SK-N-SH (cell line): ENCODE data around the gene ZHX3. TPM values are rescaled to one million over a fixed set of nuclear protein-coding genes. Genes with fewer than 3 reads are reported as not detected.

Experiments used
- CTCF ChIA-PET: fragments of 300-600, 350-600 bp; formaldehyde crosslinking; extraction: SDS; loops from one replicate; lab custom pipeline; 2021; lab: Yijun Ruan, JAX
- POLR2A ChIA-PET: fragments of 350-600 bp; sonication (Branson Sonifier 250); formaldehyde crosslinking; extraction: SDS; loops from one replicate; lab custom pipeline; 2020; ENCODE audit warnings: antibody characterized with exemption, inconsistent platforms; lab: Yijun Ruan, JAX
- DNase-seq: peaks from one replicate; pipeline ENCODE4 v3.0.0; 2012
- H2AFZ ChIP-seq: fragments of 200-600 bp; sonication (generic); 2 replicates; pipeline ENCODE4 v1.8.1; 2016; ENCODE audit warnings: antibody characterized with exemption, mild to moderate bottlenecking, low read depth
- H3F3A ChIP-seq: fragments of 200-600 bp; sonication (generic); replicated peaks from 2 replicates; pipeline ENCODE3; 2016; ENCODE audit warnings: antibody characterized with exemption, mild to moderate bottlenecking; ENCODE audit not compliant: insufficient read depth
- H3K27ac ChIP-seq, 2 experiments: fragments of 200-500 bp in 1 of 2; fragments of 200-600 bp in 1 of 2; sonication (Bioruptor generic) in 1 of 2; sonication (generic), shearing (Covaris generic) in 1 of 2; 2 replicates each; pipeline versions ENCODE4 v1.5.1 to v1.6.1; 2014 to 2016; ENCODE audit warnings: low read depth in 2 of 2, inconsistent platforms in 1 of 2, low read length in 1 of 2, mild to moderate bottlenecking in 1 of 2, mixed read lengths in 1 of 2
- H3K27me3 ChIP-seq: fragments of 200-600 bp; sonication (generic), shearing (Covaris generic); 2 replicates; pipeline ENCODE4 v1.6.1; 2016; ENCODE audit warnings: mixed run types; ENCODE audit not compliant: insufficient read depth
- H3K36me3 ChIP-seq, 2 experiments: fragments of 200-500 bp in 1 of 2; fragments of 200-600 bp in 1 of 2; sonication (Bioruptor generic) in 1 of 2; sonication (generic) in 1 of 2; replicated peaks in 1 of 2; 2 replicates each; pipeline versions ENCODE3 to v1.5.1; 2014 to 2016; ENCODE audit warnings: low read length in 1 of 2, mild to moderate bottlenecking in 1 of 2; ENCODE audit not compliant: insufficient read depth in 2 of 2, control insufficient read depth in 1 of 2
- H3K4me1 ChIP-seq, 2 experiments: fragments of 200-500 bp in 1 of 2; fragments of 200-600 bp in 1 of 2; sonication (Bioruptor generic) in 1 of 2; sonication (generic), shearing (Covaris generic) in 1 of 2; 2 replicates each; pipeline versions ENCODE4 v1.5.1 to v1.6.1; 2014 to 2016; ENCODE audit warnings: low read depth in 1 of 2, low read length in 1 of 2, mixed run types in 1 of 2; ENCODE audit not compliant: insufficient read depth in 2 of 2, control insufficient read depth in 1 of 2
- H3K4me2 ChIP-seq: fragments of 200-600 bp; sonication (generic), shearing (Covaris generic); 2 replicates; pipeline ENCODE4 v1.6.1; 2017; ENCODE audit warnings: mixed run types
- H3K4me3 ChIP-seq, 2 experiments: fragments of 200-500 bp in 1 of 2; fragments of 200-600 bp in 1 of 2; sonication (Bioruptor generic) in 1 of 2; sonication (generic), shearing (Covaris generic) in 1 of 2; 2 replicates each; pipeline versions ENCODE4 v1.5.1 to v1.8.1; 2014 to 2016; ENCODE audit warnings: low read depth in 2 of 2, inconsistent platforms in 1 of 2, low read length in 1 of 2, mild to moderate bottlenecking in 1 of 2, mixed read lengths in 1 of 2, moderate library complexity in 1 of 2
- H3K79me2 ChIP-seq: fragments of 200-600 bp; sonication (generic); 2 replicates; pipeline ENCODE4 v1.8.1; 2017; ENCODE audit warnings: mild to moderate bottlenecking; ENCODE audit not compliant: insufficient read depth
- H3K9ac ChIP-seq: fragments of 200-600 bp; sonication (generic); 2 replicates; pipeline ENCODE4 v1.6.1; 2017; ENCODE audit warnings: mixed run types
- H3K9me2 ChIP-seq: fragments of 200-600 bp; sonication (generic); 2 replicates; pipeline ENCODE4 v1.6.1; 2017; ENCODE audit warnings: mixed run types
- H3K9me3 ChIP-seq: fragments of 200-600 bp; sonication (generic); 2 replicates; pipeline ENCODE4 v1.6.1; 2017; ENCODE audit warnings: mixed run types, mild to moderate bottlenecking, moderate library complexity
- H4K20me1 ChIP-seq: fragments of 200-600 bp; sonication (generic); 2 replicates; pipeline ENCODE4 v1.6.1; 2017; ENCODE audit warnings: mild to moderate bottlenecking, mixed run types; ENCODE audit not compliant: insufficient read depth
- EZH2phosphoT487 ChIP-seq: fragments of 200-600 bp; sonication (generic); IDR thresholded peaks from 2 replicates; pipeline ENCODE4 v1.6.1; 2017; ENCODE audit warnings: low read depth, mixed run types, mild to moderate bottlenecking, antibody characterized with exemption, moderate library complexity, borderline replicate concordance
- FOXM1 ChIP-seq: IDR thresholded peaks from 2 replicates; pipeline ENCODE4 v1.4.0; 2012; ENCODE audit warnings: low read depth, mild to moderate bottlenecking
- GATA2 ChIP-seq: sonication (generic); formaldehyde crosslinking; IDR thresholded peaks from 2 replicates; pipeline ENCODE4 v1.5.0; 2020; ENCODE audit warnings: mild to moderate bottlenecking, missing genetic modification reagents
- JUND ChIP-seq: IDR thresholded peaks from 2 replicates; pipeline ENCODE4 v1.4.0; 2012
- MXI1 ChIP-seq: IDR thresholded peaks from 2 replicates; pipeline ENCODE4 v1.6.1; 2012; ENCODE audit warnings: mild to moderate bottlenecking, low read depth, low read length, improper control_type of control experiment
- NFIC ChIP-seq: IDR thresholded peaks from 2 replicates; pipeline ENCODE4 v1.4.0; 2012; ENCODE audit warnings: borderline replicate concordance
- RAD21 ChIP-seq: IDR thresholded peaks from 2 replicates; pipeline ENCODE4 v1.6.1; 2012; ENCODE audit warnings: mild to moderate bottlenecking, low read length
- REST ChIP-seq: IDR thresholded peaks from 2 replicates; pipeline ENCODE4 v1.6.1; 2012; ENCODE audit warnings: mild to moderate bottlenecking, low read depth, low read length, moderate library complexity
- SMC3 ChIP-seq: IDR thresholded peaks from 2 replicates; pipeline ENCODE4 v1.6.1; 2012; ENCODE audit warnings: low read depth, low read length, improper control_type of control experiment
- TCF12 ChIP-seq: IDR thresholded peaks from 2 replicates; pipeline ENCODE4 v1.4.0; 2012
- TEAD4 ChIP-seq: IDR thresholded peaks from 2 replicates; pipeline ENCODE4 v1.4.0; 2012; ENCODE audit warnings: mild to moderate bottlenecking, borderline replicate concordance; ENCODE audit not compliant: insufficient read depth
- USF2 ChIP-seq: fragments of 150-350 bp; IDR thresholded peaks from 2 replicates; pipeline ENCODE4 v1.6.1; 2017; ENCODE audit warnings: antibody characterized with exemption, low read length, low read depth, borderline replicate concordance
- WGBS: methylation state at CpG from one replicate; pipeline ENCODE4 v1.1.6; 2017; ENCODE audit warnings: low lambda C conversion rate; 5-methylcytosine and 5-hydroxymethylcytosine counted together
- polyA plus RNA-seq, 3 experiments: library from polyadenylated mRNA; depleted of rRNA; stranded (reverse); fragments of >200 nt; gene quantifications; 2 replicates each; pipeline ENCODE4 v1.2.3, GENCODE V29; 2012
- TF ChIP-seq, protein P1 (sequence below): fragments of 200-600 bp; sonication (generic); IDR thresholded peaks from 2 replicates; pipeline ENCODE4 v1.6.1; 2017; ENCODE audit warnings: antibody characterized with exemption, mild to moderate bottlenecking, moderate library complexity

ZHX3 gene
- polyA plus RNA-seq, 1 of the 3 experiments (the other 2 are of a cell fraction), result 6.0 TPM

- H3K36me3 ChIP-seq, result peaks cover 42 to 94% of the 10 kb centered on the region in 2 experiments
- no peak overlapping the region for H3K4me2 ChIP-seq
- no peak overlapping the region for H3K27ac ChIP-seq
- no peak for DNase-seq
- CTCF ChIA-PET, result interaction anchor here (0.8 to 7.6 kb wide), 7 partner anchors 12 to 199 kb away, joined by 3 to 112 read pairs (median 4); partner anchors contain the start of gene LPIN3
- TF ChIP-seq JUND (no peak), USF2 (no peak), FOXM1 (no peak), NFIC (no peak), GATA2 (CRISPR knock-in tag) (no peak), SMC3 (no peak), EZH2phosphoT487 (no peak), RAD21 (no peak), TEAD4 (no peak), TCF12 (no peak), MXI1 (no peak)
- H3K9ac ChIP-seq, result no peak overlapping the region
- no peaks in the 10 kb centered on the region for H3K4me1 ChIP-seq
- WGBS, result 95% methylated on average over 8 of the region's 11 CpGs
- no peak overlapping the region for H3K4me3 ChIP-seq
- no peaks in the 10 kb centered on the region for H3K27me3 ChIP-seq
- H3F3A ChIP-seq, result peaks cover 6% of the 10 kb centered on the region
- peaks cover 5% of the 10 kb centered on the region; the same call in 1 of the 2 replicates for H4K20me1 ChIP-seq
- no peaks in the 10 kb centered on the region for H3K9me2 ChIP-seq
- no peaks in the 10 kb centered on the region for H3K79me2 ChIP-seq
- H3K9me3 ChIP-seq, result no peaks in the 10 kb centered on the region
- no peak overlapping the region for H2AFZ ChIP-seq
- POLR2A ChIA-PET, result no interaction called here
Observed at GRCh38 chr20:41167481-41168253, 149.9 kb downstream of the ZHX3 start.

- Histone ChIP-seq H3K27me3 (no peaks in the 10 kb centered on the region), H3K9me3 (no peaks in the 10 kb centered on the region), H3K4me2 (no peak overlapping the region), H3K79me2 (no peaks in the 10 kb centered on the region), H3K27ac (no peak overlapping the region), H4K20me1 (0 out of 2 replicates have a peak, but pooled peaks cover 3% of the 10 kb centered on the region), H3K4me3 (no peak overlapping the region), H3F3A (peaks cover 6% of the 10 kb centered on the region), H3K4me1 (no peaks in the 10 kb centered on the region), H3K9ac (no peak overlapping the region), H2AFZ (no peak overlapping the region), H3K9me2 (no peaks in the 10 kb centered on the region), H3K36me3 (peaks cover 45 to 88% of the 10 kb centered on the region in 2 experiments)
- WGBS, result 100% methylated on average over 3 of the region's 3 CpGs
- CTCF ChIA-PET, result interaction anchor here (1.0 to 7.6 kb wide), 3 partner anchors 12 to 171 kb away, joined by 3 to 112 read pairs (median 4); partner anchors contain the start of gene LPIN3
- TF ChIP-seq REST (no peak), TCF12 (no peak)
- TF ChIP-seq, protein P1, sequence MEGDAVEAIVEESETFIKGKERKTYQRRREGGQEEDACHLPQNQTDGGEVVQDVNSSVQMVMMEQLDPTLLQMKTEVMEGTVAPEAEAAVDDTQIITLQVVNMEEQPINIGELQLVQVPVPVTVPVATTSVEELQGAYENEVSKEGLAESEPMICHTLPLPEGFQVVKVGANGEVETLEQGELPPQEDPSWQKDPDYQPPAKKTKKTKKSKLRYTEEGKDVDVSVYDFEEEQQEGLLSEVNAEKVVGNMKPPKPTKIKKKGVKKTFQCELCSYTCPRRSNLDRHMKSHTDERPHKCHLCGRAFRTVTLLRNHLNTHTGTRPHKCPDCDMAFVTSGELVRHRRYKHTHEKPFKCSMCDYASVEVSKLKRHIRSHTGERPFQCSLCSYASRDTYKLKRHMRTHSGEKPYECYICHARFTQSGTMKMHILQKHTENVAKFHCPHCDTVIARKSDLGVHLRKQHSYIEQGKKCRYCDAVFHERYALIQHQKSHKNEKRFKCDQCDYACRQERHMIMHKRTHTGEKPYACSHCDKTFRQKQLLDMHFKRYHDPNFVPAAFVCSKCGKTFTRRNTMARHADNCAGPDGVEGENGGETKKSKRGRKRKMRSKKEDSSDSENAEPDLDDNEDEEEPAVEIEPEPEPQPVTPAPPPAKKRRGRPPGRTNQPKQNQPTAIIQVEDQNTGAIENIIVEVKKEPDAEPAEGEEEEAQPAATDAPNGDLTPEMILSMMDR, result no peak
- DNase-seq, result no peak
- POLR2A ChIA-PET, result no interaction called here
Observed at GRCh38 chr20:41167118-41167470, 150.4 kb downstream of the ZHX3 start.
